OCI-LY3 (cell line): ENCODE results near the gene NPLOC4.

Source experiments
- H2AFZ ChIP-seq: fragments of 200-600, 300-600 bp; shearing (Covaris generic); 2 replicates; pipeline ENCODE4 v1.6.0; 2014; ENCODE audit warnings: antibody characterized with exemption, low read depth, low read length
- H3K27ac ChIP-seq: fragments of 200-600, 300-600 bp; sonication (generic); 2 replicates; pipeline ENCODE4 v1.5.1; 2014; ENCODE audit warnings: mild to moderate bottlenecking, low read length, moderate library complexity, mixed read lengths
- H3K27me3 ChIP-seq: fragments of 200-600, 300-600 bp; sonication (generic); 2 replicates; pipeline ENCODE4 v1.6.1; 2014; ENCODE audit warnings: low read depth, low read length, mixed read lengths
- H3K36me3 ChIP-seq: fragments of 200-600, 300-600 bp; sonication (generic); replicated peaks from 2 replicates; pipeline ENCODE3; 2014; ENCODE audit warnings: low read depth, low read length, mixed read lengths
- H3K4me1 ChIP-seq: fragments of 300-600, 200-600 bp; sonication (generic); 2 replicates; pipeline ENCODE4 v1.6.1; 2014; ENCODE audit warnings: low read length, mixed read lengths
- H3K4me2 ChIP-seq: fragments of 200-600, 300-600 bp; sonication (generic); 2 replicates; pipeline ENCODE4 v1.6.1; 2014; ENCODE audit warnings: low read length, mixed read lengths
- H3K4me3 ChIP-seq: fragments of 300-600, 200-600 bp; sonication (generic); 2 replicates; pipeline ENCODE4 v1.5.1; 2014; ENCODE audit warnings: antibody characterized with exemption, mild to moderate bottlenecking, low read length, moderate library complexity
- H3K79me2 ChIP-seq: fragments of 300-600, 200-600 bp; shearing (Covaris generic); 2 replicates; pipeline ENCODE4 v1.6.1; 2014; ENCODE audit warnings: mild to moderate bottlenecking, low read length, mixed read lengths
- H3K9ac ChIP-seq: fragments of 300-600, 200-600 bp; shearing (Covaris generic); 2 replicates; pipeline ENCODE4 v1.6.0; 2014; ENCODE audit warnings: mild to moderate bottlenecking, low read length, moderate library complexity
- H3K9me3 ChIP-seq: fragments of 200-600, 300-600 bp; shearing (Covaris generic); 2 replicates; pipeline ENCODE4 v1.6.1; 2014; ENCODE audit warnings: low read length, mixed read lengths; ENCODE audit not compliant: insufficient read depth
- H4K20me1 ChIP-seq: fragments of 200-600, 300-600 bp; sonication (generic); 2 replicates; pipeline ENCODE4 v1.6.1; 2016; ENCODE audit warnings: low read length, mixed read lengths; ENCODE audit not compliant: insufficient read depth
- EZH2phosphoT487 ChIP-seq: fragments of 200-600 bp; shearing (Covaris generic); IDR thresholded peaks from 2 replicates; pipeline ENCODE4 v1.6.1; 2018; ENCODE audit warnings: antibody characterized with exemption, mixed run types, low read depth
- TF ChIP-seq, protein P1 (sequence below): fragments of 200-600, 300-600 bp; sonication (generic); IDR thresholded peaks from 2 replicates; pipeline ENCODE4 v1.5.1; 2014; ENCODE audit warnings: antibody characterized with exemption, low read length, low read depth

The NPLOC4 gene

DNA sequence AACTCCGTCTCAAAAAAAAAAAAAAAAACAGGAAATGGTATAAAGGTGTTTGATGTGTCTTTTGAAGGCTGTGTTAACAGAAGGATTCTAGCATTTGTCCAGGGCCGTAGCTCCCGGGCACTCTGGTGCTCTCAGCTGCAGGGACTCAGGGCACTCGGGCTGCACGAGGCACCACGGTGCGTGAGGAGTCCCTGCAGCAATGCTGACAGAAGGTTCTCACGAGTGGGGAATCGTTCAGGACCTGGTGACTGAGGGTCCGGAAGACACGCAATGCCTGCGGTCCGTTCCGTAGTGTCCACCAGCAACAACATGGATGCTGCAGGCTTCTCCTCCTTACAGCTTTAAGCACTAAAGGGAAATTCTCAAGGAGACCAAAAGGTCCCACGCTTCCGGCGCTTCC, 72.1 kb downstream of the NPLOC4 start:
- H2AFZ ChIP-seq, result no peak overlapping the region
- no peak overlapping the region for H3K4me2 ChIP-seq
- peaks cover 38% of the 10 kb centered on the region for H3K36me3 ChIP-seq
- H3K4me1 ChIP-seq, result peaks cover 14% of the 10 kb centered on the region
- no peaks in the 10 kb centered on the region for H3K79me2 ChIP-seq
- no peak overlapping the region for H3K27ac ChIP-seq
- TF ChIP-seq EZH2phosphoT487, result no peak
- TF ChIP-seq, protein P1, sequence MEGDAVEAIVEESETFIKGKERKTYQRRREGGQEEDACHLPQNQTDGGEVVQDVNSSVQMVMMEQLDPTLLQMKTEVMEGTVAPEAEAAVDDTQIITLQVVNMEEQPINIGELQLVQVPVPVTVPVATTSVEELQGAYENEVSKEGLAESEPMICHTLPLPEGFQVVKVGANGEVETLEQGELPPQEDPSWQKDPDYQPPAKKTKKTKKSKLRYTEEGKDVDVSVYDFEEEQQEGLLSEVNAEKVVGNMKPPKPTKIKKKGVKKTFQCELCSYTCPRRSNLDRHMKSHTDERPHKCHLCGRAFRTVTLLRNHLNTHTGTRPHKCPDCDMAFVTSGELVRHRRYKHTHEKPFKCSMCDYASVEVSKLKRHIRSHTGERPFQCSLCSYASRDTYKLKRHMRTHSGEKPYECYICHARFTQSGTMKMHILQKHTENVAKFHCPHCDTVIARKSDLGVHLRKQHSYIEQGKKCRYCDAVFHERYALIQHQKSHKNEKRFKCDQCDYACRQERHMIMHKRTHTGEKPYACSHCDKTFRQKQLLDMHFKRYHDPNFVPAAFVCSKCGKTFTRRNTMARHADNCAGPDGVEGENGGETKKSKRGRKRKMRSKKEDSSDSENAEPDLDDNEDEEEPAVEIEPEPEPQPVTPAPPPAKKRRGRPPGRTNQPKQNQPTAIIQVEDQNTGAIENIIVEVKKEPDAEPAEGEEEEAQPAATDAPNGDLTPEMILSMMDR, result no peak
- H4K20me1 ChIP-seq, result no peaks in the 10 kb centered on the region
- no peak overlapping the region for H3K9ac ChIP-seq
- no peak overlapping the region for H3K4me3 ChIP-seq
- no peaks in the 10 kb centered on the region for H3K27me3 ChIP-seq
- H3K9me3 ChIP-seq, result no peaks in the 10 kb centered on the region

DNA sequence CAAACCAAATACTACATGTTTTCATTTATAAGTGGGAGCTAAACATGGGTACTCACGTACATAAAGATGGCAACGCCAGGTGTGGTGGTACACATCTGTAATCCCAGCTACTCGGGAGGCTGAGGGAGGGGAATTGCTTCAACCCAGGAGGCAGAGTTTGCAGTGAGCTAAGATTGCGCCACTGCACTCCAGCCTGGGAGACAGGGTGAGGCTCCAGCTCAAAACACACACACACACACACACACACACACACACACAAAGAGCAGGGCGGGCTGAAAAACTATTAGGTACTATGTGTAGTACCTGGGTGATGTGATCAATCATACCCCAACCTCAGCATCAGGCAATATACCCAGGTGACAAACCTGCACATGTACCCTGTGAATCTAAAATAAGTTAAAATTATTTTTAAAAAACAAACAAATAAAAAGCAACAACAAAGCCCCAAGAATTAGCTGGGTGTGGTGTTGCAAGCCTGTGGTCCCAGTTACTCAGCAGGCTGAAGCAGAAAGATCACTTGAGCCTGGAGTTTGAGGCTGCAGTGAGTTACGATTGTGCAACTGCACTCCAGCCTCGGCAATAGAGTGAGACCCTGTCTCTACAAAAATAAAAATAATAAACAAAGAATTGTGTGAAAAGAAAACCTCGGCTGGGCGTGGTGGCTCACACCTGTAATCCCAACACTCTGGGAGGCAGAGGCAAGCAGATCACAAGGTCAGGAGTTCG, 72.9 kb downstream of the NPLOC4 start:
- peaks cover 39% of the 10 kb centered on the region for H3K36me3 ChIP-seq
- TF ChIP-seq EZH2phosphoT487, result no peak
- TF ChIP-seq, protein P1, result no peak
- no peaks in the 10 kb centered on the region for H3K79me2 ChIP-seq
- H3K4me2 ChIP-seq, result no peak overlapping the region
- no peak overlapping the region for H3K9ac ChIP-seq
- H3K27ac ChIP-seq, result no peak overlapping the region
- H3K27me3 ChIP-seq, result no peaks in the 10 kb centered on the region
- no peaks in the 10 kb centered on the region for H4K20me1 ChIP-seq
- peaks cover 14% of the 10 kb centered on the region for H3K4me1 ChIP-seq
- H3K9me3 ChIP-seq, result no peaks in the 10 kb centered on the region
- H3K4me3 ChIP-seq, result no peak overlapping the region
- H2AFZ ChIP-seq, result no peak overlapping the region

DNA sequence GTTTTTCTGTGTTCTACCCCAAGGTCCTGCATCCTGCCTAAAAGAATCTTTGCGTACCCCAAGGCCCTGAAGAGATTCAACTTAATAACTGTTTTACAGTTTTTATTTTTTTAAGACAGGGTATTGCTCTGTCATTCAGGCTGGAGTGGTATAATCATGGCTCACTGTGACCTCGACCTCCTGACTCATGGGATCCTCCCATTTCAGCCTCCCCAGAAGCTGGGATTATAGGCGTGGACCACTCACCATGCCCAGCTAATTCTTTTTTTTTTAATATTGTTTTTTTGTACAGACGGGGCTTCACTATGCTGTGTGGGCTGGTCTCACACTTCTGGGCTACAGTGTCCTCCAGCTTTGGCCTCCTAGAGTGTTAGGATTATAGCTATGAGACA, 75.4 kb downstream of the NPLOC4 start:
- peak overlapping the region; percentile 43 for H3K27ac ChIP-seq
- no peak for TF ChIP-seq EZH2phosphoT487
- TF ChIP-seq, protein P1, result no peak
- no peak overlapping the region for H3K4me3 ChIP-seq
- no peaks in the 10 kb centered on the region for H3K9me3 ChIP-seq
- H2AFZ ChIP-seq, result no peak overlapping the region
- H3K9ac ChIP-seq, result no peak overlapping the region
- H3K36me3 ChIP-seq, result peaks cover 30% of the 10 kb centered on the region
- H4K20me1 ChIP-seq, result no peaks in the 10 kb centered on the region
- H3K4me1 ChIP-seq, result peaks cover 14% of the 10 kb centered on the region
- H3K79me2 ChIP-seq, result no peaks in the 10 kb centered on the region
- no peaks in the 10 kb centered on the region for H3K27me3 ChIP-seq
- H3K4me2 ChIP-seq, result peak overlapping the region; percentile 33

DNA sequence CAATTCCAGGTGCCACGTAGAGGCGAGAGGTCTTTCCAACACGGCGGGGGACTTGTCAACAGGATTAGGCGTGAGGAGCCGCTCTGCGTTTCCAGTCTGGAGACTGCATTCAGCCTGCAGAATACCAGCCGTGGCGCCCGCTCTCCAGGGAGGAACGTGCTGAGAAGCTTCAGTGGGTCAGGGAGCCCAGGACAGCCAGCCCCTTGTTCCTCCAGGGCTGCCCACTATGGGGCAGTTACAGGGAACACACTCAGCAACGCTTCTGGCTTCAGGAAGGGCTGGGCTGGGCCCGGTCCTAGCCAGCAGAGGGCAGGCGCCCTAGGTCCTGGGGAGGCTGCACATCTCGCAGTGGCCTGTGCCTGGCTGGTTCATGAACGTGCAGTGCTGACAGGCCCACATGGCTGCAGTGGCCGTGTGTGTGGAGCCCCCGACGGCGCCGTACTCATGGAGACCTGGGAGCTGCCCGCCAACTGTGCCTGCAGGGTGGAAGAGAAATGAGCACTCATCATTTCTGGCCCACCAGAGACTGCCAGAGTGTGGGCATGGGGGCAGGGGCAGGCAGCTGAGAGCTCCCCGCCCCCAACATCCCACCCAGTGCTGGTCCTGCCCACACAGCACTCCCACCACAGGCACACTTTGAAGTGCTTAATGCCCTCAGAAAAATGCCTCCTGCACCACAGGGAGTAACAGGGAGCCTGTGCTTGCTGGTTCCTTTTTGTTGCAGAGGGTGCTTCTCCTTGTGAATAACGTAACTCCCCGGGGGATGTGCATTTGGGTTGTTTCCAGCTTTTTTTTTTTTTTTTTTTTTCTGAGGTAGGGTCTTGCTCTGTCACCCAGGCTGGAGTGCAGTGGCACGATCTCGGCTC, 77.7 kb downstream of the NPLOC4 start:
- Histone ChIP-seq H3K4me2 (no peak overlapping the region), H3K27ac (no peak overlapping the region), H3K9me3 (no peaks in the 10 kb centered on the region), H2AFZ (no peak overlapping the region), H3K9ac (no peak overlapping the region), H3K4me1 (peaks cover 14% of the 10 kb centered on the region), H3K36me3 (peaks cover 18% of the 10 kb centered on the region), H3K27me3 (no peaks in the 10 kb centered on the region), H3K79me2 (no peaks in the 10 kb centered on the region), H3K4me3 (no peak overlapping the region), H4K20me1 (no peaks in the 10 kb centered on the region)
- TF ChIP-seq, protein P1, result no peak
- no peak for TF ChIP-seq EZH2phosphoT487
